H7 (cell line): ENCODE results near the gene LBH. TPM values are rescaled to one million over a fixed set of nuclear protein-coding genes. Genes with fewer than 3 reads are reported as not detected.

Experiments used
- DNase-seq: peaks from one replicate; pipeline ENCODE4 v3.0.0; 2012
- H3K27me3 ChIP-seq: 2 replicates; pipeline ENCODE4 v1.6.0; 2011; ENCODE audit warnings: mild to moderate bottlenecking, low read length; ENCODE audit not compliant: control insufficient read depth, insufficient read depth
- H3K36me3 ChIP-seq: replicated peaks from 2 replicates; pipeline ENCODE4 v1.5.1; 2011; ENCODE audit warnings: low read length; ENCODE audit not compliant: control insufficient read depth, insufficient read depth
- H3K4me3 ChIP-seq: 2 replicates; pipeline ENCODE4 v1.5.1; 2011; ENCODE audit warnings: low read depth, mild to moderate bottlenecking, control low read depth, low read length, moderate library complexity; ENCODE audit not compliant: insufficient read depth
- total RNA-seq: library from RNA; depleted of rRNA; stranded (reverse); fragments of >200 nt; shearing (Covaris generic); gene quantifications from 2 replicates; pipeline ENCODE4 v1.2.3, GENCODE V29; 2014

The LBH gene
- total RNA-seq, 1 experiment from 2014 or later: 93.3 TPM

DNA sequence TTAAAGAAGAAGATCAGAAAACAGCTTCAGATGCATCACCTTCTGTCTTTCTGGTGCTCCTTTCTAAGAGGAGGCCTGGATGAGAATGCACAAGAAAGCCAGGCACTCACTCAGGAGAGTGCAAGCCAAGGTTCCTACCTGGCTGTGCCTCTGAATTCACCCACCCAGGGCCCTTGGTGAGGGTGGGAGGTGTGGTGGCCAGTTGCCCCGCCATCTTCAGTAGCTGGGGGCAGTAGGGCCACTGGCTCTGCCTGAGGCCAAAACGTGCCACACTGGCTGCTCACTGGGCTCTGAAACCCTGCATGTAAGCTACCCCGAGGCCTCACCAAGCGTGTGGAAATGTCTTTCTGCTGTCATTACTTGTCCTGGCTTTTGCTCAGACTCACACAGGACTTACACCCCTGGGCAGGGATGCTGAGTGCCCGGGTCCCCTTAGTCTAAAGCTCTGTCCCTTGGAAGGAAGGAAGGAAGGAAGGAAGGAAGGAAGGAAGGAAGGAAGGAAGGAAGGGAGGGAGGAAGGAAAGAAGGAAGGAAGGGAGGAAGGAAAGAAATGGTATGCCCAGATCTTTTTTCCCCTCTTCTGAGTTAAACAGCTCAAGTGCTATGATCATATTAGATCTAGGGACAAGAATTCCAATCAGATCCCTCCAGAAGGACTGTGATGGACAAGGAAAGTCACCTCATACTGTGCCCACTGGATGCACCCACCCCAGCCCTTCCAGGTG, 8.5 kb upstream of the LBH start:
- Histone ChIP-seq H3K27me3 (0 out of 2 replicates have a peak, but pooled peaks cover 1% of the 10 kb centered on the region), H3K36me3 (no peaks in the 10 kb centered on the region), H3K4me3 (no peak overlapping the region)
- DNase-seq: no peak

DNA sequence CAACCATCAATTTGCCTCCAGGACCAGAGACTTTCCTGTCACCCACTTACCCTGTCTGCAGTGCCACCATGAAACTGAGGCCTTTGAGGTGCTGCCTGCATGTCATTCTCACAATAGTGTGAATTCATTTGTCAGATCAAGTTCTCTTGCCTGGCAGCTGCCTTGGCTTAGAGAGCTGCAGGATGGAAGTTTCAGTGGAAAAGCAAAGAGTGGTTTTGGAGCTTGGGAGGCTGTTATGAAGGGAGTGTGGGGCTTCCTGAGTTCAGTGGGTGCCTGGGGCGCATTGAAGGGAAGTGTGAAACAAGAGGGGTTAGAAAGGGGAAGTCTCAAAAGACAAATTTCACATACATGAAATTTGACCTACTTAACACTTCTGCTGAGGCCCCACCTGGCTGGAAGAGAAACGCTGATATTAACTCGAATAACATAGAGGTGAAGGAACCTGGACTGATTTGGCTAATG, 7.9 kb upstream of the LBH start:
- Histone ChIP-seq H3K4me3 (no peak overlapping the region), H3K27me3 (peaks cover 4% of the 10 kb centered on the region; the same call in 1 of the 2 replicates), H3K36me3 (no peaks in the 10 kb centered on the region)
- DNase-seq: no peak

- H3K36me3 ChIP-seq: no peaks in the 10 kb centered on the region
- H3K4me3 ChIP-seq: no peak overlapping the region
- H3K27me3 ChIP-seq: peaks cover 4% of the 10 kb centered on the region; the same call in 1 of the 2 replicates
- no peak for DNase-seq
These were observed 7.2 kb upstream of the LBH start for GRCh38 chr2:30224151-30224550.

- peaks cover 10% of the 10 kb centered on the region for H3K27me3 ChIP-seq
- H3K36me3 ChIP-seq: no peaks in the 10 kb centered on the region
- no peak overlapping the region for H3K4me3 ChIP-seq
- DNase-seq: peak; percentile 36
These were observed 6.1 kb upstream of the LBH start for GRCh38 chr2:30225131-30225762.

- no peak for DNase-seq
- Histone ChIP-seq H3K36me3 (no peaks in the 10 kb centered on the region), H3K4me3 (no peak overlapping the region), H3K27me3 (peaks cover 19% of the 10 kb centered on the region)
These were observed 4.9 kb upstream of the LBH start for GRCh38 chr2:30226144-30227032.

GRCh38 chr2:30229596-30229995, 1.7 kb upstream of the LBH start:
- Histone ChIP-seq H3K36me3 (peaks cover 1% of the 10 kb centered on the region), H3K27me3 (peaks cover 21% of the 10 kb centered on the region), H3K4me3 (no peak overlapping the region)
- DNase-seq: no peak

- Histone ChIP-seq H3K4me3 (peak overlapping the region; percentile 77), H3K36me3 (peaks cover 7% of the 10 kb centered on the region), H3K27me3 (peaks cover 21% of the 10 kb centered on the region)
- DNase-seq: peak; percentile 86
These were observed 680 bp upstream of the LBH start for GRCh38 chr2:30230497-30231211.

- DNase-seq: peak; percentile 93
- peaks cover 21% of the 10 kb centered on the region for H3K27me3 ChIP-seq
- H3K36me3 ChIP-seq: peaks cover 9% of the 10 kb centered on the region
These were observed 864 bp downstream of the LBH start for GRCh38 chr2:30231996-30232800.

GRCh38 chr2:30232801-30233130, 1.4 kb downstream of the LBH start:
- peaks cover 9% of the 10 kb centered on the region for H3K36me3 ChIP-seq
- no peak for DNase-seq
- H3K4me3 ChIP-seq: peak overlapping the region; percentile 77
- H3K27me3 ChIP-seq: peaks cover 21% of the 10 kb centered on the region

More at GRCh38 chr2:30231996-30232800, 864 bp downstream of the LBH start:
- peak overlapping the region; percentile 77 for H3K4me3 ChIP-seq

- DNase-seq: no peak
- H3K27me3 ChIP-seq: peaks cover 18% of the 10 kb centered on the region
- peaks cover 9% of the 10 kb centered on the region for H3K36me3 ChIP-seq
- no peak overlapping the region; the same call in 1 of the 2 replicates for H3K4me3 ChIP-seq
These were observed 2.1 kb downstream of the LBH start for GRCh38 chr2:30233271-30234009.

- H3K36me3 ChIP-seq: peaks cover 9% of the 10 kb centered on the region
- DNase-seq: no peak
- H3K4me3 ChIP-seq: no peak overlapping the region
- H3K27me3 ChIP-seq: peaks cover 18% of the 10 kb centered on the region
These were observed 3.0 kb downstream of the LBH start for GRCh38 chr2:30234180-30234971.

- H3K4me3 ChIP-seq: no peak overlapping the region
- no peak for DNase-seq
- H3K36me3 ChIP-seq: peaks cover 9% of the 10 kb centered on the region
- peaks cover 12% of the 10 kb centered on the region for H3K27me3 ChIP-seq
These were observed 3.8 kb downstream of the LBH start for GRCh38 chr2:30235008-30235655.
